ENCODE data around the gene CEP135.
A peak's percentile ranks its signal among the peaks of the same experiment; 100 is the strongest.

The CEP135 gene, protein sequence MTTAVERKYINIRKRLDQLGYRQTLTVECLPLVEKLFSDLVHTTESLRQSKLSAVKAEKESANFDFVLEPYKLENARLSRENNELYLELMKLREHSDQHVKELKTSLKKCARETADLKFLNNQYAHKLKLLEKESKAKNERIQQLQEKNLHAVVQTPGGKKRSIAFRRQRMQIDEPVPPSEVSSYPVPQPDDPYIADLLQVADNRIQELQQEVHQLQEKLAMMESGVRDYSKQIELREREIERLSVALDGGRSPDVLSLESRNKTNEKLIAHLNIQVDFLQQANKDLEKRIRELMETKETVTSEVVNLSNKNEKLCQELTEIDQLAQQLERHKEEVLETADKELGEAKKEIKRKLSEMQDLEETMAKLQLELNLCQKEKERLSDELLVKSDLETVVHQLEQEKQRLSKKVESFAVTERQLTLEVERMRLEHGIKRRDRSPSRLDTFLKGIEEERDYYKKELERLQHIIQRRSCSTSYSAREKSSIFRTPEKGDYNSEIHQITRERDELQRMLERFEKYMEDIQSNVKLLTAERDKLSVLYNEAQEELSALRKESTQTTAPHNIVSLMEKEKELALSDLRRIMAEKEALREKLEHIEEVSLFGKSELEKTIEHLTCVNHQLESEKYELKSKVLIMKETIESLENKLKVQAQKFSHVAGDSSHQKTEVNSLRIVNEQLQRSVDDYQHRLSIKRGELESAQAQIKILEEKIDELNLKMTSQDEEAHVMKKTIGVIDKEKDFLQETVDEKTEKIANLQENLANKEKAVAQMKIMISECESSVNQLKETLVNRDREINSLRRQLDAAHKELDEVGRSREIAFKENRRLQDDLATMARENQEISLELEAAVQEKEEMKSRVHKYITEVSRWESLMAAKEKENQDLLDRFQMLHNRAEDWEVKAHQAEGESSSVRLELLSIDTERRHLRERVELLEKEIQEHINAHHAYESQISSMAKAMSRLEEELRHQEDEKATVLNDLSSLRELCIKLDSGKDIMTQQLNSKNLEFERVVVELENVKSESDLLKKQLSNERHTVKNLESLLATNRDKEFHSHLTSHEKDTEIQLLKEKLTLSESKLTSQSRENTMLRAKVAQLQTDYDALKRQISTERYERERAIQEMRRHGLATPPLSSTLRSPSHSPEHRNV

DNA sequence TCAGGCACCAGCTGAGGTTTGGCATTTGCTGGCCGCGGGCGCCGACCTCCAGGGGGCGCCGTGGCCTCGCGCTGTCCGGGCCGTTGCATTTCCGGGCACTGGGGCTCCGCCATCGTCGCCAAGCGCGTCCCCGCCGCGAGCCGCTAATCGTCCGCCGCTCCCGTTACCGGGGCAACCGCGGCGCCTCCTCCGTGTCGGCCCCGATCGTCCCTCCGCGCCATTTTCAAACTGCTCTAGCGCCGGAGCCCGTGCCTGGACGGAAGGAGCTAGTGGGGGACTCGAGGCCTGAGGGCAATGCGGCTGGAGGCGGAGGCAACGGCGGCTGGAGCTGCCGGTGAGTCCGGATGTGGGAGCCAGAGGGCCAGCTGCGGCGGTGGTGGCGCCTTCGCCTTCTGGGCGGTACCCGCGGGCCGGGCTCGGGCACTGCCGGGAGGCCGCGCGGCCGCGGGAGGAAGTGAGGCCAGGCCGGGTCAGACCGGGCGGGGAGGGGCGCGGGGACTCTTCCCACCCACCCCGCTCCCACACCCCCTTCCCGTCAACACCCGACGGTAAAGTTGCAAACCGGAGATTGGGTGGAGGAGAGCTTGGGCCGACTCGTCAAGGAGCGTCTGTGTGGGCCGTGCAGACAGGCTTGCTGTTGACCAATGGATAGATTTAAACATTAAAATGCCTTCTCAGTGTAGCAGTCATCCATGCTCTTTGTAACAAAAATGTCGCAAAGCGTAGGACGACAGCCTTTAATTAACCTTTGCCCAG, at the start of gene CEP135:
Gene CEP135, plus strand, starts transcription at position 220 of the 756 bp plus-strand sequence. CDS start 3,186 bp downstream, outside the sequence.
- peak within 1 kb of the TSS; percentile 58 to 76 for H3K9ac ChIP-seq (ENCODE audit: low read length in 2 of 2)

DNA sequence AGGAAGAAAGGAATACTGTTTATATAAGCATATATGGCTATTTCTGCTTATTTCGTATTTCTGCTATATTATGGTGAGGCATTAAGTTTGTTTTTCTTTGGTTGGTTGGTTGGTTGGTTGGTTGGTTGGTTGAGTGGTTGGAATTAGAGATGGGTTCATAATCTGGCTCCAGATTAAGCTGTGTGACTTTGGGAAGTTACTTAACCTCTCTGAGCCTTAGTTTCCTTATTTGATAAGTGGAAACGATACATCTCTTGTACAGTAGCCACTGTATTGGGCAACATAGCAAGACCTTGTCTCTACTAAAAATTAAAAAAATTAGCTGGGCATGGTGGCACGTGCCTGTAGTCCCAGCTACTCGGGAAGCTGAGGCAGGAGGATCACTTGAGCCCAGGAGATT, 46.1 kb upstream of the CEP135 start:
- H3K27me3 ChIP-seq (ENCODE audit: control insufficient read depth in 1 of 2, insufficient read depth in 2 of 2, low read length in 2 of 2), result no peaks in the 10 kb centered on the region
- no peaks in the 10 kb centered on the region for H3K4me1 ChIP-seq (ENCODE audit: control insufficient read depth, insufficient read depth, low read length)
- peaks cover 11 to 12% of the 10 kb centered on the region in 2 donors for H3K36me3 ChIP-seq (ENCODE audit: control insufficient read depth in 2 of 2, insufficient read depth in 2 of 2, low read length in 2 of 2)
- no peak overlapping the region for H3K27ac ChIP-seq (ENCODE audit: low read length)
- H3K9ac ChIP-seq (ENCODE audit: low read length in 2 of 2), result no peak overlapping the region
- H3K4me3 ChIP-seq (ENCODE audit: low read length in 2 of 2), result no peak overlapping the region
- H3K9me3 ChIP-seq (ENCODE audit: control insufficient read depth in 2 of 2, low read length in 2 of 2), result no peaks in the 10 kb centered on the region

More for the DNA sequence above, at the start of gene CEP135:
- Histone ChIP-seq H3K4me3 (ENCODE audit: low read length in 2 of 2) (peak within 1 kb of the TSS; percentile 75 to 84), H3K27me3 (ENCODE audit: control insufficient read depth in 1 of 2, insufficient read depth in 2 of 2, low read length in 2 of 2) (no peaks in the 10 kb centered on the region), H3K9me3 (ENCODE audit: control insufficient read depth in 2 of 2, low read length in 2 of 2) (no peaks in the 10 kb centered on the region), H3K27ac (ENCODE audit: low read length) (peak within 1 kb of the TSS; percentile 68), H3K36me3 (ENCODE audit: control insufficient read depth in 2 of 2, insufficient read depth in 2 of 2, low read length in 2 of 2) (no peaks in the 10 kb centered on the region), H3K4me1 (ENCODE audit: control insufficient read depth, insufficient read depth, low read length) (peaks cover 14% of the 10 kb centered on the region)

DNA sequence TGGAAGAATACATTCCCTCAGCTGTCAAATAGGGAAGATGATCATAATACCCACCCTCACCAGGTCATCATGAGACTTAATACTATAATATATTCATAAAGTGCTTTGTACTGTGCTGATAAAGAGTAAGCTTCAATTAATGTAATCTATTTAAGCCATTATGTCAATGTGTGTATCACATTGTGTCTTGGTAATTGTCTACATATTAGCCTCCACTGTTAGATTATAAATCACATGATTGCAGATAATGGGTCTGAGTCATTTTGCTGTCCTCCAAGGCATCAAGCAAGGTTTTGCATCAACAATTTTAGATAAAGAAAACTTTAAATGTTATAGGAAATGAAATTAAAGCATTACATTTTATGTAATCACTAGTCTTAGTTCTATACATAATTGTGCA, 45.2 kb upstream of the CEP135 start:
- Histone ChIP-seq H3K27ac (ENCODE audit: low read length) (no peak overlapping the region), H3K4me1 (ENCODE audit: control insufficient read depth, insufficient read depth, low read length) (no peaks in the 10 kb centered on the region), H3K4me3 (ENCODE audit: low read length in 2 of 2) (no peak overlapping the region), H3K27me3 (ENCODE audit: control insufficient read depth in 1 of 2, insufficient read depth in 2 of 2, low read length in 2 of 2) (no peaks in the 10 kb centered on the region), H3K9me3 (ENCODE audit: control insufficient read depth in 2 of 2, low read length in 2 of 2) (no peaks in the 10 kb centered on the region), H3K9ac (ENCODE audit: low read length in 2 of 2) (no peak overlapping the region), H3K36me3 (ENCODE audit: control insufficient read depth in 2 of 2, insufficient read depth in 2 of 2, low read length in 2 of 2) (peaks cover 11 to 12% of the 10 kb centered on the region in 2 donors)

DNA sequence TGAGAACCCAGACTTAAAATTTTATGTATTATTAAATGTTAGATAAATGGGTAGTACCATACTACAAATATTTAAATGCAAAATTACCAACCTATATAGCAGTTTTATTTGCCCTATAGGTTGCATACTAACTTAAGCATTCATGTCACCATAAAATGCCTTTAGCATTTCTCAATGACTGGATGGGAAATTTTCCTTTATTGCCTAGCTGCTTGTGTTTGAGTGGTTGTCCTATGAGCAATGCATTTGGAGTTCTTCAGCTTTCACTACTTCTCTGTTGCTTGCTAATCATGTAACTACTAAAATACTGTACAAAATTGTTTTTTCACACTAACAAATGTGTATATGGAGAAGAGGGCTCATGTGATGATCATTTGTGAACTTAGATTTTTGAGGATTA, 44.2 kb upstream of the CEP135 start:
- H3K36me3 ChIP-seq (ENCODE audit: control insufficient read depth in 2 of 2, insufficient read depth in 2 of 2, low read length in 2 of 2), result peaks cover 11 to 12% of the 10 kb centered on the region in 2 donors

DNA sequence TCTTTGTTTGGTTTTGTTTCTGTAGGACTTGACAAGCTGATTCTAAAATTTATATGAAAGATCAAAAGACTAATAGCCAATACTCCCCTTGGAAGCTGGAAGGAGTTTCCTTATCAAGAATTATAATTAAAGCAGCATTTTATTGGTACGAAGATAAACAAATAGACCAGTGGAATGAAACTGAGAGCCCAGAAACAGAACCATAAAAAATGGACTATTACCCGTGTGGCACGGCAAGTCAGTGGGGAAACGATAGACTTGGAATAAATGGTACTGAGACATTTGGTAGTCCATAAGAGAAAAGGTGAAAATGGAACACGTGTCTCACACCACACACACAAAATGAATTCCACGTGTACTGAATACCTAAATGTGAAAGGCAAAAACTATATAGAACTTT, 42.4 kb upstream of the CEP135 start:
- H3K27ac ChIP-seq (ENCODE audit: low read length), result no peak overlapping the region
- no peaks in the 10 kb centered on the region for H3K4me1 ChIP-seq (ENCODE audit: control insufficient read depth, insufficient read depth, low read length)
- H3K36me3 ChIP-seq (ENCODE audit: control insufficient read depth in 2 of 2, insufficient read depth in 2 of 2, low read length in 2 of 2), result peaks cover 3 to 8% of the 10 kb centered on the region in 2 donors
- no peaks in the 10 kb centered on the region for H3K9me3 ChIP-seq (ENCODE audit: control insufficient read depth in 2 of 2, low read length in 2 of 2)
- no peak overlapping the region for H3K4me3 ChIP-seq (ENCODE audit: low read length in 2 of 2)
- no peak overlapping the region for H3K9ac ChIP-seq (ENCODE audit: low read length in 2 of 2)
- no peaks in the 10 kb centered on the region for H3K27me3 ChIP-seq (ENCODE audit: control insufficient read depth in 1 of 2, insufficient read depth in 2 of 2, low read length in 2 of 2)

More for the DNA sequence above, 44.2 kb upstream of the CEP135 start:
- no peak overlapping the region for H3K9ac ChIP-seq (ENCODE audit: low read length in 2 of 2)
- no peak overlapping the region for H3K4me3 ChIP-seq (ENCODE audit: low read length in 2 of 2)
- H3K27me3 ChIP-seq (ENCODE audit: control insufficient read depth in 1 of 2, insufficient read depth in 2 of 2, low read length in 2 of 2), result no peaks in the 10 kb centered on the region
- no peaks in the 10 kb centered on the region for H3K9me3 ChIP-seq (ENCODE audit: control insufficient read depth in 2 of 2, low read length in 2 of 2)
- H3K4me1 ChIP-seq (ENCODE audit: control insufficient read depth, insufficient read depth, low read length), result no peaks in the 10 kb centered on the region
- H3K27ac ChIP-seq (ENCODE audit: low read length), result no peak overlapping the region

DNA sequence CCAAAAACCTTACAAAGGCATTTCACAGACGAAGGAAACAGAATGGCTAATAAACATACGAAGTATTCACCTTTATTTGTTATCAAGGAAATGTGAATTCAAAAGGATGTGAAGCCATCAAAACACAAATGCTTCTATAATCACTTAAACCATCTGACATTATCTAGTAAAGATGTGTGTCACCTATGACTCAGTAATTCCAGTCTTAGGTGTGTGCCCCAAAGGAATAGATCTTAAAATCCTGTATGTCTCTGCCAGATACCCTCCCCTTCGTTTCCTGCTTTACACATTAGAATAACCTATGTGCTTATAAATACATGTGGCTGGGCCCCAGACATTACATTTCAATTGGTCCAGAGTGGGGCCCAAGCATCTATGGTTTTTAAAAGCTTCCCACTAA, 41.8 kb upstream of the CEP135 start:
- Histone ChIP-seq H3K9ac (ENCODE audit: low read length in 2 of 2) (no peak overlapping the region), H3K27me3 (ENCODE audit: control insufficient read depth in 1 of 2, insufficient read depth in 2 of 2, low read length in 2 of 2) (no peaks in the 10 kb centered on the region), H3K9me3 (ENCODE audit: control insufficient read depth in 2 of 2, low read length in 2 of 2) (no peaks in the 10 kb centered on the region), H3K36me3 (ENCODE audit: control insufficient read depth in 2 of 2, insufficient read depth in 2 of 2, low read length in 2 of 2) (peaks cover 3 to 8% of the 10 kb centered on the region in 2 donors), H3K4me3 (ENCODE audit: low read length in 2 of 2) (no peak overlapping the region), H3K27ac (ENCODE audit: low read length) (no peak overlapping the region), H3K4me1 (ENCODE audit: control insufficient read depth, insufficient read depth, low read length) (no peaks in the 10 kb centered on the region)

DNA sequence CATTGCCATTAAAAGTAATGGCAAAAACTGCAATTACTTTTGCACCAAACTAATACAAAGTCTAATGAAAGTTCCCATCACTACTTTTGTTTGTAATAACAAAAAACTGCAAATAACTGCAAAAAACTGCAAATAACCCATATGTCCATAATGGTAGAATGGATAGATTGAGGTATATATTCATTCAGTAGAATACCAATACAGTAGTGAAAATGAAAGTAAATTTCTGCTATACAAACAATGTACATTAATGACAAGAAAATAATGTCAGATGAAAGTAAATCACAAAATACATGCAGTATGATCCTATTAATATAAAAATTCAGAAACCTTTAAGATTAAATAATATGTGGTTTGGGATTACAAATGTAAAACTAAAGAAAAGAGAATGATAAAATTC, 41.3 kb upstream of the CEP135 start:
- Histone ChIP-seq H3K9ac (ENCODE audit: low read length in 2 of 2) (no peak overlapping the region), H3K9me3 (ENCODE audit: control insufficient read depth in 2 of 2, low read length in 2 of 2) (no peaks in the 10 kb centered on the region), H3K4me3 (ENCODE audit: low read length in 2 of 2) (no peak overlapping the region), H3K4me1 (ENCODE audit: control insufficient read depth, insufficient read depth, low read length) (no peaks in the 10 kb centered on the region), H3K36me3 (ENCODE audit: control insufficient read depth in 2 of 2, insufficient read depth in 2 of 2, low read length in 2 of 2) (peaks cover 3 to 6% of the 10 kb centered on the region in 2 donors), H3K27ac (ENCODE audit: low read length) (no peak overlapping the region), H3K27me3 (ENCODE audit: control insufficient read depth in 1 of 2, insufficient read depth in 2 of 2, low read length in 2 of 2) (no peaks in the 10 kb centered on the region)

DNA sequence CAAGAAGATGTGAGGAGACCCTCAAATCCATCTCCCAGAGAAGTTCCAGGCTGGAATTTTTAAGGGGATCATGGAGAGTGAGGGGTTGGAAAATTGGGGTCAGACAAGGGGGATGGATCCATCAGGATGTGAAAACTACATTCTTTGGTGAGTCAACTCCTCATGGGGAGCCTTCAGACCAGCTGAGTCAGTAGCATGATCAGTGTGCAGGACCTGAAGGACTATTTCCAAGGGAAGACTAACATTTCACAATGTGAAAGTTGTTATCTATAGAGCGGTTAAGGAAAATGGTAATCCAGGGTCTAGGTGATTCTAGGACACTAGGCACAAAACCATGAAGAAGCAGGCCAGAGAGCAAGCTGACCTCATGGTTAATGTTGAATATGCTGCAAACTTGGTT, 38.6 kb upstream of the CEP135 start:
- Histone ChIP-seq H3K9me3 (ENCODE audit: control insufficient read depth in 2 of 2, low read length in 2 of 2) (no peaks in the 10 kb centered on the region), H3K27me3 (ENCODE audit: control insufficient read depth in 1 of 2, insufficient read depth in 2 of 2, low read length in 2 of 2) (no peaks in the 10 kb centered on the region), H3K4me1 (ENCODE audit: control insufficient read depth, insufficient read depth, low read length) (no peaks in the 10 kb centered on the region), H3K27ac (ENCODE audit: low read length) (no peak overlapping the region), H3K36me3 (ENCODE audit: control insufficient read depth in 2 of 2, insufficient read depth in 2 of 2, low read length in 2 of 2) (peaks cover 0 to 2% of the 10 kb centered on the region in 2 donors), H3K4me3 (ENCODE audit: low read length in 2 of 2) (no peak overlapping the region), H3K9ac (ENCODE audit: low read length in 2 of 2) (no peak overlapping the region)

DNA sequence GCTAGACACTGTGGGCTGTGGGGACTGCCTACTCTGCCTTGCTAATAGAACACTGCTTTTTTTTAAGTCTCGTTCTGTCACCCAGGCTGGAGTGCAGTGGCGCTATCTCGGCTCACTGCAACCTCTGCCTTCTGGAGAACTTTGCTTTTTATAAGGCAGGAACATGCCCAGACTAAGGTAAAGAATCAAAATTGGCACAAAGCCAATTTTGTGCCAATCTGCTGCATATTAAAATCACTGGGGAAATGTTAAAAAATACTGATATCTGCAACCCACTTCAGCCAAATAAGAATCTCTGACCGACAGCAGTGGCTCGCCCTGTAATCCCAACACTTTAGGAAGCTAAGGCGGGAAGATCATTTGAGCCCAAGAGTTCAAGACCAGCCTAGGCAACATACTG, 36.5 kb upstream of the CEP135 start:
- H3K4me1 ChIP-seq (ENCODE audit: control insufficient read depth, insufficient read depth, low read length), result no peaks in the 10 kb centered on the region
- H3K27ac ChIP-seq (ENCODE audit: low read length), result no peak overlapping the region
- H3K27me3 ChIP-seq (ENCODE audit: control insufficient read depth in 1 of 2, insufficient read depth in 2 of 2, low read length in 2 of 2), result no peaks in the 10 kb centered on the region
- H3K4me3 ChIP-seq (ENCODE audit: low read length in 2 of 2), result no peak overlapping the region
- H3K9ac ChIP-seq (ENCODE audit: low read length in 2 of 2), result no peak overlapping the region
- no peaks in the 10 kb centered on the region for H3K36me3 ChIP-seq (ENCODE audit: control insufficient read depth in 2 of 2, insufficient read depth in 2 of 2, low read length in 2 of 2)
- H3K9me3 ChIP-seq (ENCODE audit: control insufficient read depth in 2 of 2, low read length in 2 of 2), result no peaks in the 10 kb centered on the region

DNA sequence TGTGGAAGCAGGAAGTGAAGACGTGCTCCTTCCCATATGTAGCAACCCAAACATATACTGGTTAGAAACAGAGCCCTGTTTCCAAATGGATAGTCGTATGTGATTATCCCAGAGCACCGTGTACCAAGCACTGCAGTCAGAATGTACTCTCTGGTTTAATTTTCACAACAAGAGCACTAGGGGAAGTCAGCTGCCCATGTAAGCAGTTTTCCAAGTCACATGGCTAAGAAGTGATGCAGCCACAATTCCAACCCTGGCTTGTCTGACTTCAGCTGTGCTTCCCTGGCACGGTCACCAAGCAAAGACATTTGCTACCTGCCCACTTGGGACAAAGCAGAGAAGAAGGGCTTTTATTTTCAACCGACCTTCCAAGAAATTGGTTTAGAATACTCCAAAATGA, 28.2 kb upstream of the CEP135 start:
- H3K27me3 ChIP-seq (ENCODE audit: control insufficient read depth in 1 of 2, insufficient read depth in 2 of 2, low read length in 2 of 2), result no peaks in the 10 kb centered on the region
- H3K36me3 ChIP-seq (ENCODE audit: control insufficient read depth in 2 of 2, insufficient read depth in 2 of 2, low read length in 2 of 2), result no peaks in the 10 kb centered on the region
- no peak overlapping the region for H3K27ac ChIP-seq (ENCODE audit: low read length)
- no peak overlapping the region for H3K4me3 ChIP-seq (ENCODE audit: low read length in 2 of 2)
- no peaks in the 10 kb centered on the region for H3K4me1 ChIP-seq (ENCODE audit: control insufficient read depth, insufficient read depth, low read length)
- no peaks in the 10 kb centered on the region for H3K9me3 ChIP-seq (ENCODE audit: control insufficient read depth in 2 of 2, low read length in 2 of 2)
- no peak overlapping the region for H3K9ac ChIP-seq (ENCODE audit: low read length in 2 of 2)
